PC-3 (cell line): ENCODE results near the gene TNIP1. TPM values are rescaled to one million over a fixed set of nuclear protein-coding genes. Genes with fewer than 3 reads are reported as not detected.

ENCODE experiments used
- ATAC-seq: fragments of 200-7000 bp; cut with Tn5 transposase; 2 replicates; pipeline ENCODE4 v1.9.1; 2020; ENCODE audit warnings: mild to moderate bottlenecking, moderate library complexity
- BruUV-seq: library from RNA; stranded (reverse); fragments of 400-500 nt; replicated peaks from 2 replicates; lab custom pipeline; 2021; lab: Mats Ljungman, UMichigan
- CTCF ChIA-PET: fragments of 300-600 bp; sonication (Branson Sonifier 250); formaldehyde crosslinking; loops from one replicate; lab custom pipeline; 2022; ENCODE audit warnings: antibody characterized with exemption; lab: Charles Lee
- POLR2A ChIA-PET: fragments of 300-600 bp; sonication (Branson Sonifier 250); formaldehyde crosslinking; loops from one replicate; lab custom pipeline; 2022; ENCODE audit warnings: antibody characterized with exemption; ENCODE audit not compliant: unreplicated experiment; lab: Charles Lee
- DNase-seq: peaks from one replicate; pipeline ENCODE4 v3.0.0-alpha.2; 2015
- H2AFZ ChIP-seq: fragments of 300-600 bp; sonication (generic); 2 replicates; pipeline ENCODE4 v1.6.0; 2016; ENCODE audit warnings: antibody characterized with exemption, low read length
- H3F3A ChIP-seq: fragments of 300-600 bp; sonication (generic); one replicate; pipeline ENCODE4 v1.6.0; 2017; ENCODE audit warnings: antibody characterized with exemption, low read length, control low read depth, mild to moderate bottlenecking; ENCODE audit not compliant: unreplicated experiment
- H3K27ac ChIP-seq: fragments of 300-600 bp; sonication (generic); 2 replicates; pipeline ENCODE4 v1.5.1; 2016; ENCODE audit warnings: mild to moderate bottlenecking, low read length
- H3K27me3 ChIP-seq: fragments of 300-600 bp; sonication (generic); 2 replicates; pipeline ENCODE4 v1.6.1; 2016; ENCODE audit warnings: low read length, mixed read lengths
- H3K36me3 ChIP-seq: fragments of 300-600 bp; sonication (generic); 2 replicates; pipeline ENCODE4 v1.6.1; 2016; ENCODE audit warnings: low read depth, mixed run types, low read length, mixed read lengths
- H3K4me1 ChIP-seq: fragments of 300-600 bp; sonication (generic); 2 replicates; pipeline ENCODE4 v1.5.1; 2016; ENCODE audit warnings: low read length; ENCODE audit not compliant: insufficient read depth
- H3K4me2 ChIP-seq: fragments of 300-600 bp; sonication (generic); 2 replicates; pipeline ENCODE4 v1.6.0; 2016; ENCODE audit warnings: low read length
- H3K4me3 ChIP-seq: fragments of 300-600 bp; sonication (generic); 2 replicates; pipeline ENCODE4 v1.5.1; 2016; ENCODE audit warnings: mild to moderate bottlenecking, low read length, mixed read lengths
- H3K79me2 ChIP-seq: fragments of 300-600 bp; sonication (generic); 2 replicates; pipeline ENCODE4 v1.6.1; 2017; ENCODE audit warnings: low read length, mixed read lengths
- H3K9ac ChIP-seq: fragments of 300-600 bp; sonication (generic); 2 replicates; pipeline ENCODE4 v1.6.0; 2016; ENCODE audit warnings: mild to moderate bottlenecking, low read length
- H3K9me2 ChIP-seq: fragments of 300-600 bp; sonication (generic); replicated peaks from 2 replicates; pipeline ENCODE4 v1.6.1; 2016; ENCODE audit warnings: mixed run types, low read length, mixed read lengths
- H3K9me3 ChIP-seq: fragments of 300-600 bp; sonication (generic); 2 replicates; pipeline ENCODE4 v1.6.1; 2016; ENCODE audit warnings: low read length, mixed read lengths
- H4K20me1 ChIP-seq: fragments of 300-600 bp; sonication (generic); 2 replicates; pipeline ENCODE4 v1.6.1; 2016; ENCODE audit warnings: low read length, mixed read lengths
- CTCF ChIP-seq: fragments of 300-600 bp; sonication (generic); conservative IDR thresholded peaks from 2 replicates; pipeline ENCODE4 v1.5.1; 2017; ENCODE audit warnings: antibody characterized with exemption, low read depth, mild to moderate bottlenecking, low read length
- EZH2 ChIP-seq: fragments of 300-600 bp; sonication (generic); IDR thresholded peaks from one replicate; pipeline ENCODE4 v1.6.1; 2017; ENCODE audit warnings: antibody characterized with exemption, mild to moderate bottlenecking, low read length; ENCODE audit not compliant: unreplicated experiment
- EZH2phosphoT487 ChIP-seq: fragments of 300-600 bp; sonication (generic); IDR thresholded peaks from 2 replicates; pipeline ENCODE4 v1.6.1; 2018; ENCODE audit warnings: mild to moderate bottlenecking, antibody characterized with exemption, low read length, borderline replicate concordance
- intact Hi-C: fragments of 100-400 bp; cut with micrococcal nuclease; formaldehyde crosslinking; loops from 2 replicates; pipeline ENCODE4 v1.9.0; 2023
- total RNA-seq: library from RNA; depleted of rRNA; stranded (reverse); fragments of >200 nt; gene quantifications from 2 replicates; pipeline ENCODE4 v1.2.3, GENCODE V29; 2014

The TNIP1 gene
- total RNA-seq, 1 experiment from 2014 or later, result 90.0 TPM

GRCh38 chr5:151041577-151042268 is 39.1 kb downstream of the TNIP1 start:
- Histone ChIP-seq H3K9ac (no peak overlapping the region), H3F3A (no peaks in the 10 kb centered on the region), H2AFZ (no peak overlapping the region), H3K9me3 (no peaks in the 10 kb centered on the region), H3K36me3 (peaks cover 46% of the 10 kb centered on the region), H3K27me3 (no peaks in the 10 kb centered on the region), H3K4me3 (no peak overlapping the region), H3K9me2 (no peaks in the 10 kb centered on the region), H3K79me2 (no peaks in the 10 kb centered on the region), H3K4me2 (no peak overlapping the region), H3K27ac (no peak overlapping the region), H3K4me1 (peaks cover 39% of the 10 kb centered on the region), H4K20me1 (no peaks in the 10 kb centered on the region)
- CTCF ChIA-PET, result interaction anchor here (1.2 kb wide), 1 partner anchor 18 kb away, joined by 3 read pairs; no protein-coding TSS in a partner anchor
- TF ChIP-seq EZH2, result no peak
- TF ChIP-seq EZH2phosphoT487, result no peak
- no peak for TF ChIP-seq CTCF
- no TSS peak for BruUV-seq
- intact Hi-C loops, result no loop called here
- ATAC-seq (no peak), DNase-seq (no peak)
- POLR2A ChIA-PET, result no interaction called here

- ChIA-PET CTCF (interaction anchor here (0.6 to 1.2 kb wide), 2 partner anchors 16 to 38 kb away, joined by 3 to 4 read pairs; no protein-coding TSS in a partner anchor), POLR2A (no interaction called here)
- Histone ChIP-seq H3K9ac (no peak overlapping the region; the same call in 1 of the 2 replicates), H4K20me1 (no peaks in the 10 kb centered on the region), H3K27me3 (no peaks in the 10 kb centered on the region), H3K4me1 (peaks cover 42% of the 10 kb centered on the region), H3K4me2 (peak overlapping the region; percentile 46; the same call in 1 of the 2 replicates), H3K27ac (peak overlapping the region; percentile 78), H3K36me3 (peaks cover 53% of the 10 kb centered on the region), H3K4me3 (no peak overlapping the region), H3K9me3 (no peaks in the 10 kb centered on the region), H3K9me2 (no peaks in the 10 kb centered on the region), H3K79me2 (no peaks in the 10 kb centered on the region), H2AFZ (no peak overlapping the region), H3F3A (no peaks in the 10 kb centered on the region)
- TF ChIP-seq EZH2 (no peak), CTCF (peak; percentile 21; the same call in 1 of the 2 replicates)
- peak; percentile 90 for DNase-seq
- peak; percentile 83 for ATAC-seq
- intact Hi-C loops, result no loop called here
- no TSS peak for BruUV-seq
These were observed 40.6 kb downstream of the TNIP1 start for GRCh38 chr5:151040211-151040747.

- ChIA-PET POLR2A (no interaction called here), CTCF (no interaction called here)
- DNase-seq (no peak), ATAC-seq (no peak)
- no peak for TF ChIP-seq EZH2
- no peak for TF ChIP-seq EZH2phosphoT487
- TF ChIP-seq CTCF, result no peak
- Histone ChIP-seq H2AFZ (no peak overlapping the region), H4K20me1 (no peaks in the 10 kb centered on the region), H3K27me3 (no peaks in the 10 kb centered on the region), H3K9me2 (no peaks in the 10 kb centered on the region), H3K4me3 (no peak overlapping the region), H3F3A (no peaks in the 10 kb centered on the region), H3K79me2 (no peaks in the 10 kb centered on the region), H3K36me3 (peaks cover 55% of the 10 kb centered on the region), H3K9ac (peak overlapping the region; percentile 1; the same call in 1 of the 2 replicates), H3K27ac (peak overlapping the region; percentile 78), H3K4me1 (peaks cover 47% of the 10 kb centered on the region), H3K9me3 (no peaks in the 10 kb centered on the region), H3K4me2 (peak overlapping the region; percentile 46; the same call in 1 of the 2 replicates)
- BruUV-seq, result no TSS peak
- intact Hi-C loops, result no loop called here
These were observed 41.2 kb downstream of the TNIP1 start for GRCh38 chr5:151039665-151040064.
